M059J (cell line): Measurements from ENCODE around the gene CDH4. TPM values are rescaled to one million over a fixed set of nuclear protein-coding genes. Genes with fewer than 3 reads are reported as not detected.
"Not testable (repeated sequence)": the region's sequence is repeated elsewhere in the genome, so short reads cannot be mapped to it uniquely, and the experiment has no call there.

Experiments
- DNase-seq: peaks from one replicate; pipeline ENCODE4 v3.0.0-alpha.2; 2012; ENCODE audit warnings: low read depth
- total RNA-seq: library from RNA; depleted of rRNA; stranded (reverse); fragments of >200 nt; shearing (Covaris generic); gene quantifications from 2 replicates; pipeline ENCODE4 v1.2.3, GENCODE V29; 2014

CDH4 gene
- total RNA-seq, 1 experiment from 2014 or later, result 7.8 TPM

GRCh38 chr20:61385731-61386130 is 133.7 kb downstream of the CDH4 start:
- DNase-seq, result no peak

GRCh38 chr20:61387204-61387953 is 135.3 kb downstream of the CDH4 start:
- no peak for DNase-seq

DNA sequence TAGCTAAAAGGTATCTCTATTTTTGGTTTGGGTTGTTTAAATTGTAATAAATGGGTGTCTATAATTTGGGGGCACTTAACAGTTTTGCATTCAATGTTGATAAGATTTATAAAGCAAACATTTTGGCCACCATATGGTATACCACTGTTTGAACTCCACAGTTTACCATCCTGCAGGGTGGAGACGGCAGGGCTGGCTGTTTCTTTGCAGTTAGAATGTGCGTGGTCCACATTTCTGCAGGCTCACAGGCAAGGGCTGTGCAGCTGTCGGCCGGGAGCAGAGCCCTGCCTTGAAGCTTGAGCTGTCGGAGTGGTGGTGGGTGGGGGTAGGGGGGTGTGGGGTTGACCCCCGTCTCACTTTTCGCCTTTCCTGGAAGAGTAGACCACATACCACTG is 135.9 kb downstream of the CDH4 start:
- no peak for DNase-seq

DNA sequence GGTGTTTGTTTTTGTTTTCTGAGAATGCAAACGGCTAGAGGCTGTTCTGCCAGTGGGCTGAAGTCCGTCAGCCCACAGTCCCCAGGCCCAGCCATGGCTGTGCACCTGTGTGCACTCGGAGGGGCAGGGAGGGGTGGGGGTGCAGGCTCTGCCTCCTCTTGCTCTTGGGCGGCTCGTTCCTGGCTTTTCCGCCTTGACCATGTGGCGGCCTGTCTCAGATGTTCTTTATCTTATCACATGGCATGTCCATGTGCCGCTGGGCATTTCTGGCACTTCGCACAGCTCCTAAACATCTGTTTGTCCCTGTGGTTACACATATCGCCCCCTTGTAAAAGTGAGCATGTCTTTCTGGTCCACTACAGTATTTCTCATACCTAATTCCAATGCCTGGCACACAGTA is 137.0 kb downstream of the CDH4 start:
- DNase-seq, result no peak

- no peak for DNase-seq
Measured at GRCh38 chr20:61391185-61391584, 139.1 kb downstream of the CDH4 start.

DNA sequence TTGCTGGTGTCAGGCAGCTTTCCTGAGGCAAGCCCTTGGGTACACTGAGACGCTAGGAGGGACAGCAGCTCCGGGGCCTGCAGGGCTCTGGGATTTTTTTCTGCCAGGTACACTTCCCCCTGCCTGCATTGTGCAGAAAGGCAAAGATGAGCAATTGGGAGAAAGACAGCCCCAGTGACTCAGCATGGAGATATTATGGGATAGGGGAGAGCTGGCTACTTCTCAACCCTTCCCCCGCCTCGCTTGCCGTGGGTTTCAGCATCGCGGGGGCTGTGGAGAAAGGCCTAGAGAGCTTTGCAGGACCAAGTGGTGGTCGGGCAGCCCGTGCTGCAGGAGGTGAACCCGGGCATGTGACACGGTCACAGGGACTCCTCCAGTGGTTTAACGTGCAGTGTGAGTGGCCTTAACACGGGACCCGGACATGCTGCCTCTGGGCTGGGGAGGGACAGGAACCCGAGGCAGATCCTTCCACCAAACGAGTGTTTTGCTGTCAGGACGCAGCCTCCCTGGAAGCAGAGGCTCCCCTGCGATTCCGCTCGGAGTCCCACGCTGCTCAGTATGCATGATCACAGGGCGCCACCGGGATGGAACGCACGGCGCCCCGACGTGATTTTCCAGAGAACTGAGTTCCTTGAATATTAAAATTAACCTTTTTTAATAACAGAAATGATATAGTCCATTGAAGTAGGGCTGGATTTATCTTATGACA is 139.9 kb downstream of the CDH4 start:
- DNase-seq, result peak; percentile 5

GRCh38 chr20:61394088-61394799 is 142.2 kb downstream of the CDH4 start:
- no peak for DNase-seq

DNA sequence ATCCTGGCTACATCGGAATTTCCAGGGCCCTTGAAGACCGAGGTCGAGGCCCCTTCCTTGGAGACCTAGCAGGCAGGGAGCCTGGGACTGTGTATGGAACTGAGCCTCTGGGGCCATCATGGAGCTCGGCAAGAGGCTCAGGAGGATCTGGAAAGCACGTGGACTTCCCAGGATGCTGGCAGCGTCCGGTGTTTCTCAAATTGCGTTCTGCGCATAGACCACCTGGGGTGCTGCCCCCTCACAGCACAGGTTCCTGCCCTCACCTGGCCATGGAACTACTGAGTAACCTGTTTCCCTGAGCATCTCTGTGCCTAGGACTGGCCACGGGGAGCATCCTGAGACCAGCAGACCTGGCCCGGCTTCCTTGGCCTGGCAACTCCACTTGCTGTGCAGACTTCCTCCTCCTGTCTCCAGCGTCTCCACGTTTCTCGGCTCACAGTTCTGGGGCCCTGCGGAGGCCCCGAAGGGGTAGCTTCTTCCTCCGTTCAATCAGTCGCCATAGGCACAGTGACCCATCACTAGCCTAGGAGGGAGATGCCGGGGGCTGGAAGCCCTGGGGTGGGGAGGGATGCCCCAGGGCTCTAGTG is 144.3 kb downstream of the CDH4 start:
- no peak for DNase-seq

- DNase-seq, result no peak
Measured at GRCh38 chr20:61397146-61397545, 145.1 kb downstream of the CDH4 start.

DNA sequence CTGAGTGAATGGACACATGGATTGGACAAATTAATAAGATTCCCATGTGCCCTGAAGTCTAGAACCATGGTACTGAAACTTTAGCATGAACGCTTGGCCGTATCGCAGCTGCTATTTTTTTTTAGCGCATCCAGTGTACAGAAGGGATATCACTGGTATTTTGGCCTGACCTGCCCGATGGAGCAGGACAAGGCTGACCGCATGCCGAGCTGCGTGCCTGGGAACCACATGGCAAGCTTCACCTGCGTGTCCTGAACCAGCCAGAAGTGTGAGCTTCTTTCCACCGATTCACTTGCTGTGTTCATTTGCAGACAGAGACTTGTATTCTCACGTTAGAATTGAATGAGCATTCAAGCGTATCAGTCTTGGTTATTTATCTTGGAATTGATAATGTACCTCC is 145.7 kb downstream of the CDH4 start:
- DNase-seq, result no peak

DNA sequence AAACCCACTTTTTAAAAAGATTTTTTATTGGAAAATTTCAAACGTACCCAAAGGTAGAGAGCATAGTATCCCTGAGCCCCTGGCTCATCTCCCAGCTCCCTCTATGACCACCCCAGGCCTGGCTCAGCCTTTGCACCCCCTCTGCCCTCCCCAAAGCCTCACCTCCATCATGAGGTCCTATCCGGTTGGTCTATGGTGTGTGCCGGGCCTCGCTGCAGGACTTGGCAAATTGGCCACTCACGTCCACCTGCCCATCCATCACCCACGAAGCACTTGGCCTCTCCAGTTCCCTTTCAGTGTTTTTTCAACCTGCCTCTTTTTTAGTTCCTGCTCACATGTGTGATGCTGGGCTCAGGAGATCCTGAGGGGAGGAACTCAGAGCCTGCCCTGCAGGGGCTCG is 147.4 kb downstream of the CDH4 start:
- no peak for DNase-seq

GRCh38 chr20:61400499-61400898 is 148.4 kb downstream of the CDH4 start:
- DNase-seq, result no peak

GRCh38 chr20:61404303-61404702 is 152.2 kb downstream of the CDH4 start:
- DNase-seq, result no peak

DNA sequence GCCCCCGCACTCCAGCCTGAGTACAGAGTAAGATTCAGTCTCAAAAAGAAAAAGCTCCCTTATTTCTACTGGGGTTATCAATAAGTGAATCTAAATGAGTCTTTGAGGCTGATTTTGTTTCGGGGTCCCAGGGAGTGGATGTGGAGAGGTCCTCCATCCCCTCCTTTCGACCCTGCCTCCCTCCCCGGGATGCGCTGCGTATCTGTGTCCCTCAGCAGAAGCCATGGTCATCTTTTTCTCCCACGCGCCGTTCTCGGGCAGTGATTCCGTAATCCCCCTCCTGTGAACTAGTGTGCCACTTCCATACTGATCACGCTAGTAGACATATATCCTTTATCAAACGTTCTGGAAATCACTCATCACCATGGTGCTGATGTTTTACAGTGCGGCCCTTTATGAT is 152.9 kb downstream of the CDH4 start:
- DNase-seq, result no peak

DNA sequence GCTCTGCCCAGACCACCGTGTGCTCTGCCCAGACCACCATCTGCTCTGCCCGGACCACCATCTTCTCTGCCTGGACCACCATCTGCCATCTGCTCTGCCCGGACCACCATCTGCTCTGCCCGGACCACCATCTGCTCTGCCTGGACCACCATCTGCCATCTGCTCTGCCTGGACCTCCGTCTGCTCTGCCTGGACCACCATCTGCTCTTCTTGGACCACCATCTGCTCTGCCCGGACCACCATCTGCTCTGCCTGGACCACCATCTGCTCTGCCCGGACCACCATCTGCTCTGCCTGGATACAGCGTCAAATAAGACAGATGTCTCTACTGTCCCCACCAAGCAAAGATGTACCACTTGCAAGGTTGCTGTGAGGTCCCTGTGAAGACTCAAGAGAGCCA is 154.7 kb downstream of the CDH4 start:
- DNase-seq, result not testable (repeated sequence)

GRCh38 chr20:61407561-61407960 is 155.5 kb downstream of the CDH4 start:
- DNase-seq, result no peak

- DNase-seq, result no peak
Measured at GRCh38 chr20:61408951-61409740, 157.1 kb downstream of the CDH4 start.

DNA sequence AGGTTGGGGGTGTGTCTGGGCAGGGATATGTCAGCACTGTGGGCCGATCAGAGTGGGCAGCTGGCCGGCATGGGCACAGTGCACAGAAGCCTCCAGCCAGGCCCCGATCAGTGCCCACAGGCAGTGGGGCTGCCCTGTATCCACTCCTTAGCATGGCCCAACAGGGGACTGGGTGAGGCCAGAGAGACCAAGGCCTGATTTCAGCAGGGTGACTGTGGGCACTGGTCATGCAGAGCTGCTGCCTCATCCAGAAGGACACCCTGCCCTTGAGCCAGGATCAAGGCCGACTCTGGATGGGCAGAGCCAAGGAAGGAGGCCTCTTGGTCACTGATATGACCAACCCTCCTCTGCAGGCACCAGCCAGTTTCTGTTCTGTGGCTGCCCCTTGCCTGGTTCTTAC is 159.7 kb downstream of the CDH4 start:
- no peak for DNase-seq

DNA sequence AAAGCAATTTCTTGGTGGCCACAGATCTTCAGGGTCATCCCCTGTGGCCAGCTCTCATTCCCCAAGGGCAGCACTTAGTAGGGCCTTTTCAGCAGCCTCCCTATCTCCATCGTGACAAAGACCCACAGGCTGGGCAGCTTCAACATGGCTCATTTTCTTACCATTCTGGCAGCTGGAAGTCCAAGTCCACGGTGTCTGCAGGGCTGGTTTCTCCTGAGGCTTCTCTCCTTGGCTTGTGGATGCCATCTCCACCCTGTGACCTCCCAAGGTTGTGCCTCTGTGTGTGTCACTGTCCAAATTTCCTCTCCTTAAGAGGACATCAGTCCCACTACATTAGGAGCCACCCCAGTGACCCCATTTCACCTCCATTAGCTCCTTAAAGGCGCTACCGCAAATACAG is 161.7 kb downstream of the CDH4 start:
- DNase-seq, result no peak

DNA sequence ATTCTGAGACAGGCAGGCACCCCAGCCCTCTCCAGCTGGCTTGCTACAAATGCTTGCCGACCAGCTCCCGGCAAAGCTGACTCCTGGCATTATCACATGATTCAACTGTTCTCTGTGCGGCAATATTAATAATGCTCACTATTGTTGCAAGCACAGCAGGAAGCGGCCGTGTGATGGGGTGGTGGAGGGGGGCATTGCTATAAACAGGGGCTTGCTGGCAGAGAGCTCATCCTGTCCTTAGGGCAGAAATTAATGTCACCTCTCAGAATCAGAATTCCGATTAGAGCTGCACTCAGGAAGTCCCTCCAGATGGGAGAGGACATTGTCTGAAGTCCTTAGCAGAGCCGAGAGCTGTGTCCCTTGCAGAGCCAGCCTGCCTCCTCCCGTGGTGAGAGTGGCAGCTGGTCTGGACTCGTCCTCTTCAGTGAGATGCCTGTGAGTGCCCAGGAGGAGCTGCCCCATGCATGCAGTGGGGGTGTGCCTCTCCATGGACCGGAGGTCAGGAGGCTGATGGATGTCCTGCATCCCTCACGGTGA is 162.5 kb downstream of the CDH4 start:
- no peak for DNase-seq

GRCh38 chr20:61416546-61416945 is 164.5 kb downstream of the CDH4 start:
- no peak for DNase-seq
